Measurements from ENCODE around the gene CDC14B. TPM values are rescaled to one million over a fixed set of nuclear protein-coding genes. Genes with fewer than 3 reads are reported as not detected.
"Not testable (repeated sequence)": the region's sequence is repeated elsewhere in the genome, so short reads cannot be mapped to it uniquely, and the experiment has no call there.

Gene CDC14B
- total and polyA plus RNA-seq, 3 donors from 2014 or later = 33.1 to 44.0 (median 33.7) TPM

- no peak for TF ChIP-seq POLR2A (IDR thresholded peaks at IDR 0.05)
- no peak for TF ChIP-seq CTCF (IDR thresholded peaks at IDR 0.05)
- Histone ChIP-seq H3K4me3 (no peak overlapping the region), H3K36me3 (ENCODE audit: low read depth, missing control alignments) (no peaks in the 10 kb centered on the region), H3K27ac (peak overlapping the region; percentile 16 to 65), H3K9me3 (no peaks in the 10 kb centered on the region), H3K4me1 (peaks cover 31% of the 10 kb centered on the region), H3K27me3 (no peaks in the 10 kb centered on the region)
- intact Hi-C loops (cut with DNase I; ENCODE audit: low total_unique reads) = no loop called here
- WGBS, 2 donors = 78 to 84% methylated on average over 5 of the region's 5 CpGs
- no peak for DNase-seq
These were observed 110.6 kb downstream of the CDC14B start for GRCh38 chr9:96509026-96509425.

GRCh38 chr9:96508227-96508940 lies 111.3 kb downstream of the CDC14B start:
- Histone ChIP-seq H3K27ac (peak overlapping the region; percentile 16 to 65), H3K4me3 (no peak overlapping the region), H3K27me3 (no peaks in the 10 kb centered on the region), H3K9me3 (no peaks in the 10 kb centered on the region), H3K36me3 (ENCODE audit: low read depth, missing control alignments) (no peaks in the 10 kb centered on the region), H3K4me1 (peaks cover 26% of the 10 kb centered on the region)
- DNase-seq = no peak
- intact Hi-C loops (cut with DNase I; ENCODE audit: low total_unique reads) = no loop called here
- 67 to 74% methylated on average over 14 of the region's 14 CpGs for WGBS, 2 donors
- no peak for TF ChIP-seq CTCF (IDR thresholded peaks at IDR 0.05)
- no peak for TF ChIP-seq POLR2A (IDR thresholded peaks at IDR 0.05)

- Histone ChIP-seq H3K27me3 (no peaks in the 10 kb centered on the region), H3K9me3 (no peaks in the 10 kb centered on the region), H3K36me3 (ENCODE audit: low read depth, missing control alignments) (no peaks in the 10 kb centered on the region), H3K4me3 (no peak overlapping the region), H3K4me1 (peaks cover 26% of the 10 kb centered on the region), H3K27ac (peak overlapping the region; percentile 31 to 62)
- TF ChIP-seq POLR2A (IDR thresholded peaks at IDR 0.05) (no peak), CTCF (IDR thresholded peaks at IDR 0.05) (no peak)
- DNase-seq = peak; percentile 49
- intact Hi-C loops (cut with DNase I; ENCODE audit: low total_unique reads) = no loop called here
- WGBS, 2 donors = 68 to 77% methylated on average over 13 of the region's 13 CpGs
These were observed 114.2 kb downstream of the CDC14B start for GRCh38 chr9:96505316-96505991.

- Histone ChIP-seq H3K4me1 (peaks cover 13% of the 10 kb centered on the region), H3K4me3 (no peak overlapping the region), H3K36me3 (ENCODE audit: low read depth, missing control alignments) (no peaks in the 10 kb centered on the region), H3K27ac (no peak overlapping the region), H3K9me3 (no peaks in the 10 kb centered on the region), H3K27me3 (no peaks in the 10 kb centered on the region)
- TF ChIP-seq CTCF (IDR thresholded peaks at IDR 0.05) (no peak), POLR2A (IDR thresholded peaks at IDR 0.05) (no peak)
- WGBS, 2 donors = 81% methylated on average over 11 of the region's 11 CpGs
- intact Hi-C loops (cut with DNase I; ENCODE audit: low total_unique reads) = no loop called here
- peak; percentile 38 for DNase-seq
These were observed 115.7 kb downstream of the CDC14B start for GRCh38 chr9:96503918-96504317.

GRCh38 chr9:96503374-96503748 lies 116.3 kb downstream of the CDC14B start:
- intact Hi-C loops (cut with DNase I; ENCODE audit: low total_unique reads); H3K4me3 ChIP-seq; H3K27me3 ChIP-seq; H3K9me3 ChIP-seq; DNase-seq; H3K36me3 ChIP-seq (ENCODE audit: low read depth, missing control alignments): not testable (repeated sequence)
- peak overlapping the region in 1 of 2 donors; percentile 12 for H3K27ac ChIP-seq
- H3K4me1 ChIP-seq = peaks cover 10% of the 10 kb centered on the region
